Measurements from ENCODE around the gene APPL1. TPM values are rescaled to one million over a fixed set of nuclear protein-coding genes. Genes with fewer than 3 reads are reported as not detected.

APPL1 gene, protein sequence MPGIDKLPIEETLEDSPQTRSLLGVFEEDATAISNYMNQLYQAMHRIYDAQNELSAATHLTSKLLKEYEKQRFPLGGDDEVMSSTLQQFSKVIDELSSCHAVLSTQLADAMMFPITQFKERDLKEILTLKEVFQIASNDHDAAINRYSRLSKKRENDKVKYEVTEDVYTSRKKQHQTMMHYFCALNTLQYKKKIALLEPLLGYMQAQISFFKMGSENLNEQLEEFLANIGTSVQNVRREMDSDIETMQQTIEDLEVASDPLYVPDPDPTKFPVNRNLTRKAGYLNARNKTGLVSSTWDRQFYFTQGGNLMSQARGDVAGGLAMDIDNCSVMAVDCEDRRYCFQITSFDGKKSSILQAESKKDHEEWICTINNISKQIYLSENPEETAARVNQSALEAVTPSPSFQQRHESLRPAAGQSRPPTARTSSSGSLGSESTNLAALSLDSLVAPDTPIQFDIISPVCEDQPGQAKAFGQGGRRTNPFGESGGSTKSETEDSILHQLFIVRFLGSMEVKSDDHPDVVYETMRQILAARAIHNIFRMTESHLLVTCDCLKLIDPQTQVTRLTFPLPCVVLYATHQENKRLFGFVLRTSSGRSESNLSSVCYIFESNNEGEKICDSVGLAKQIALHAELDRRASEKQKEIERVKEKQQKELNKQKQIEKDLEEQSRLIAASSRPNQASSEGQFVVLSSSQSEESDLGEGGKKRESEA
- total RNA-seq, result 36.9 TPM

DNA sequence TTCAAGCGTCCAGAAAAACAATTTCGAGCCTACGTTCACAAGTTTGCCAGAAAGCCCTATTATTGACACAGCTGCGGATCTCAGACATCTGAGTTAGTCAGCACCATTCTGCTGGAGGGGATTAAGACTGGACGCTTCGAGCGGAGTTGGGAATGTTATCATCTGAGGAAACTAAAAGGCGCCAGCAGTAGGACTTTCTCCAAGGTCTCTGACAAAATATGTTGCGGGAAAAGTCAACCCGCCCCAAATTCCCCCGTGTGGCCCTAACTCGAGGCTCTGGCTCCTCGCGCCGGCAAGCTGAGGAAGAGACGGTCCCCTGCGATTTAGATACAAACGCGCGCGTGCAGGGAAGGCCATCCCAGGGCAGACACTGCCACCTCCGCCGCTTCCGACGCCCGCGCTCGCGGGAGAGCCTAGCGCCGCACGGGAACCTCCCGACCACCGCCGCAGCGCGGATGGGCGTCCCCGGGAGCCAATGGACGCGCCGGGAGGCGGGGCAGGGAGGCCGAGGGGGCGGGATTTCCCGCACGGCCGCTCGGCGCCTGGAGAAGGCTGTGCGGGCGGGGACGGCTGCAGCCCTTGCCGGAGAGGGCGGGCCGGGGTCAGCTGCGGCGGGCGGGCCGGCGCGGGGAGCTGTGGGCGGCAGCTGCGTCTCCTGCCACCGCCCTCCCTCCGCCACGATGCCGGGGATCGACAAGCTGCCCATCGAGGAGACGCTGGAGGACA, at the start of gene APPL1:
APPL1 (plus strand) TSS at position 526 of the 726 bp plus-strand sequence; CDS start at position 681, 155 bp downstream.
- peak; percentile 55 to 92 (median 92) for DNase-seq (ENCODE audit: low read depth in 2 of 3, low spot score in 2 of 3)

DNA sequence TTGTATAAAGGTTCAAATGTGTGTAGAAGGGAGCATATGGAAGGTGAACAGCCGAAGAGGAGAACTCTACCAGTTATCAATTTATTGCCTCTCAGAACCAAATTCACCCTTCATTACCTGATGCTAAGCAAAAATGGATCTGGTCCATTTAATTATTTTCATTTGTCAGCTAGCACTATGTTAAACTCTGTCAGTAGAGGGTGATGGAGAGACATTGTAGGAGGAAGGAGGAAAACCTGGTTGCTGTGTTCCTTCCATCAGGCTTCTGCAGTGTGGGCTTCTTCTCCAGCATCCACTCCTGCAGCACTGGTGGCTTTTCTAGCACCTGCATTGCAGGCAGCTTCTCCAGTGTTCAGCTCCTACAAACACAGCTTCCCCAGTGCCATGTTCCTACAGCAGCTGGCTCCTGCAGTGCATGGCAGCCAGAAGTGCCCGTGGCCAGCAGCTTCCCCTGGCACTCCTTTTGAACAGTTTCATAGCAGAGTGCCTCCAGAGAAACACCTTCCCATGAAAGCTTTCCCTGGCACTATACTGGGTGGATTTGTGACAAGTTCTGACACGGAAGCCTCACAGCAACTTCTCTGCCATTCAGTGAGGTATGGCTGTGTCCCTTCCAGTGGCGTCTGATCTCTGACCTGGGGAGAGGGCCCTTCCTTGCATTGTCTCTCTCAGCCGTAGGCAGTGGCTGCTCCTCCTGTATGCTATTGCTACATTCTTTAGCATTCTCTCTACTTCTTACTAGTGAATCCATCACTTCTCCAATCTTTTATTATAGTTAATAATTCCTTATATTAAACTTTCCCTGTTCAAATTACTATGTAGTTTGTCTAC, 47.7 kb upstream of the APPL1 start:
- peak in 2 of 3 donors; percentile 24 to 60 for DNase-seq (ENCODE audit: low read depth in 2 of 3, low spot score in 2 of 3)

DNA sequence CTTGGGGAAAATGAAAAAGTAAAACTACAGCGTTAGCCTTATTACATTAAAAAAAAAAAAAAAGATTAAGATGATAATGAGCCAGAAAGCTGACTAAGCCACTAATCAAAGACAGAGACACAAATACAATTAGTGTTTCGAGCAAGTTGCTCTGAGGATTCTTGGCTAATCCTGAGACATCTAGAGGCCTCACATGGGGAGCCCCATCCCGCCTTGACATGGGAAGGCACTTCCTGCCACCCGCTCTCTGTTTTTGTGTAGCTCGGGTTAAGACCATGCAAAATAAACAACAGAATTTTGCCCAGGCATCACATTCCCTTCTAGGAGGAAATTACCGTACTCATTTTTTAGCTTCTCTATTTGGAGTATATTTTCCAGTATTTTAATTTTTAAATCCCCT, 43.0 kb upstream of the APPL1 start:
- no peak for DNase-seq (ENCODE audit: low read depth in 2 of 3, low spot score in 2 of 3)

DNA sequence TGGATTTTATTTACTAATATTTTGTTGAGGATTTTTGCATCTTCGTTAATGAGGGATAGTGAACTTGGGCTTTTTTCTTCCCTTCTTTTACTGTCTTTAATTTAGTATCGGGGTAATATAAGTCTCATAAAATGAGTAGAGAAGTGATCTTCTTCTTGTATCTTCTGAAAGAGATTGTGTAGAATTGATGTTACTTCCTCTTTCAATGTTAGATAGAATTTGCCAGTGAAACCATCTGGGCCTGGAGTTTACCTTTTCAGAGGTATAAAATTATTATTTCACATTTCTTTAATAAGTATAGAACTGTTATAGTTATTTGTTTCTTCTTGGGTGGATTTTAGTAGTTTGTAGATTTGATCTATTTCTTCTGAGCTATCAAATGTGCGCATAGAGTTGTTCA, 35.5 kb upstream of the APPL1 start:
- no peak for DNase-seq (ENCODE audit: low read depth in 2 of 3, low spot score in 2 of 3)

DNA sequence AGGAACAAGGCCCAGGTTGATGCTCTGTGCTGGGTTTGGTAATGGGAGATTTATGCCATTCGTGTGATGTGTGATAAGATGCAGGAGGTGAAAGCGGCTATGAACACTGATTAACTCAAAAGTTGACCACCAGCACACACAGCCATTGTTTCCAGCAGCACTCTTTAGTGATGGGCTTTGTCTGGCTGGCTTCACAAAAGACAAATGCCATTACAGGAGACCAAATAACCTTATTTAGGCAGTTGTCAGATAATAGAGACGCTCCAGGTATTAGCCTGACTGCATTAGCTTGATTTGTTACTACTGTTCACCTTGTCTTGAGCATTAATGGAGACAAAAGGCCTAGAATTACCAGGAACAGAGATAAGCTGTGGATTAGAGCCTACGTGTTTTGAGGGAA, 32.9 kb upstream of the APPL1 start:
- DNase-seq (ENCODE audit: low read depth in 2 of 3, low spot score in 2 of 3), result no peak

DNA sequence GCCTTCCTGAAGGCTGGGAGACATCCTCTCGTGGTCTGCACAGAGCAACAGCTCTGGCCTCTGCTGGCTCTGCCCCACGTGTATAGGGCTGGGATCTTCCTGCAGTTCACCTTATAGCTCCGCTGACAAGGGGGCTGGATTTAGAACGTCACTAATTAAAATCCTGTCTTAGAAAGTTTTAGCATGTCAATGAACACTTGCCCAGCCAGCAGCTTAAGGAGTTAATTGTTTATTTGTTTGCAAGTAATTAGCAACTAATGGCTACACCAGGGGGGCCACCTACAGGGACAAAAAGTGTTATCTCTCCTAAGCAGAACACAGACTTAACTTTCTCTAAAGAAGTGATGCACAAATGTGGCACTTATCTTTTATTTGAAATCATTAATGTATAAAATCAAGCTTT, 27.6 kb upstream of the APPL1 start, which contains the start of gene HESX1:
HESX1 (minus strand) TSS at position 84 of the 403 bp plus-strand sequence; CDS start at position 24, 60 bp downstream.
- no peak for DNase-seq (ENCODE audit: low read depth in 2 of 3, low spot score in 2 of 3)

DNA sequence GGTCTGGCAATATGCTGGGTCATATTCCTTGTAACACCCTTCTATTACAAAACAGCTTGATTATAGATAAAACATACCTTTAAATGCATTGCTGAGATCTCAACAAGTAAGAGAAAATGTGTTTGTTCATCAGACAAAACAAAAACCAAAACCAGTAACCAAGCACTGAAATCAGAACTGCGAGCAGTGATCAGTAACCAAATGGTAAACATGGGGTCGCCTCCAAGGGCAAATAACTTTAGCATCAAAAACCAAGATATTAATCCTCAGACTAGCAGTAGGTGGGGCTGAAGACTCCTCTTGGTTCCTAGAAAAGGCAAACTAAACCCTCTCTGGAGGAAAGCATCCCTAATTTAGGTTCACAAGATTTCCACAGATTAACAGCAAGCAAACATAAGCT, 21.1 kb upstream of the APPL1 start:
- DNase-seq (ENCODE audit: low read depth in 2 of 3, low spot score in 2 of 3), result no peak

DNA sequence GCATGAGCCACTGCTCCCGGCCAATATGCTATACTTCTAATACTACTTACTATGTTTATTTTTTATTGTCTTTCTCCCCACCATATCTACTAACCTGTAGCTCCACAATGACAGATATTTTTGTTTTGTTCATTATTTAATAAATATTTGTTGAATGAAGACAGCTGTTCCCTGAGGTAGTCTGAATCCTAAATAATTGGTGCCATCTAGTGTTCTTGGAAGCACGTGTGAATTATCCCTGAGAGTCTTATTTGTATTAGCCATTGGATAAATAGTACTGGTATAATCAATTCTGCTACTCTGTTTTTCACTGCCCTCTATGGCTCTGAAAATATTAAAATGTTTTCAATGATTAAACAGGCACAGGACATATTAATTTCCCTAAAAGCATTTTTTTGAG, 5.6 kb upstream of the APPL1 start:
- DNase-seq (ENCODE audit: low read depth in 2 of 3, low spot score in 2 of 3), result no peak

DNA sequence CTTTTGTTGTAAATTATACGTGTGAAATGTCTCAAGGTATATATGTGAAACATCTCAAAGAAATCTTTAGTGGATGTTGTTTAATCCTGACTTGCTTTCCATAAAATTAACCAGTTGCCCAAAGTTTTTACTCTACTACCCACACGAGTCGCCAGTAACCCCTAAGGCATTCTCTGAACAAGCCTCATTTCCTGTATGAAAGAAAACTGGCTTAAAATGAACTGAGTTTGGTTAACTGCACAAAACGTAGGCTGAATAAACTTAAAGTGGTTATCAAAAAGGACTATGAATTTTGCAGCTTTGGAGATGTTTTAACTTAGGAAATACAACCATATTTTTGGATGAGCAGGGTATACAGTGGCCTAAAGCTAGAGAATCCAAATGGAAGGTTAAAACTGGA, 2.7 kb upstream of the APPL1 start:
- no peak for DNase-seq (ENCODE audit: low read depth in 2 of 3, low spot score in 2 of 3)

DNA sequence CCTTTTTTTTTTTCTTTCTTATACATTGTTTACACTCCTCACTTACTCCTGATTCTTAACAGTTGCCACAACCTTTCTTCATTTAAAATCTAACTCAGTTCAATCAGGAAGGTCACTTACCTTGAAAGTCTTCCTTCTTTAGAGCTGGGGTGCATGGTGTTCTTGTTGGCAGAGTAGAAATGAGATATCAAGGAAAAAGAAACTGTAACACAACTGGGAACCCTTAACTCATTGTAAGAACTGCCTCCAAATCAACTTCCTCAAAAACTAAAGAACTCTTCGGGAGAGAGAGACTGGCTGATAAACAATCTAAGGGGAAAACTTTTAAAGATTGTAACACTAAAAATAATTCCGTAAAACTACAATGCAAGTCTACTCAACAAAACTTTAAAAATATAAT, 1.4 kb upstream of the APPL1 start:
- peak in 1 of 3 donors; percentile 25 for DNase-seq (ENCODE audit: low read depth in 2 of 3, low spot score in 2 of 3)

DNA sequence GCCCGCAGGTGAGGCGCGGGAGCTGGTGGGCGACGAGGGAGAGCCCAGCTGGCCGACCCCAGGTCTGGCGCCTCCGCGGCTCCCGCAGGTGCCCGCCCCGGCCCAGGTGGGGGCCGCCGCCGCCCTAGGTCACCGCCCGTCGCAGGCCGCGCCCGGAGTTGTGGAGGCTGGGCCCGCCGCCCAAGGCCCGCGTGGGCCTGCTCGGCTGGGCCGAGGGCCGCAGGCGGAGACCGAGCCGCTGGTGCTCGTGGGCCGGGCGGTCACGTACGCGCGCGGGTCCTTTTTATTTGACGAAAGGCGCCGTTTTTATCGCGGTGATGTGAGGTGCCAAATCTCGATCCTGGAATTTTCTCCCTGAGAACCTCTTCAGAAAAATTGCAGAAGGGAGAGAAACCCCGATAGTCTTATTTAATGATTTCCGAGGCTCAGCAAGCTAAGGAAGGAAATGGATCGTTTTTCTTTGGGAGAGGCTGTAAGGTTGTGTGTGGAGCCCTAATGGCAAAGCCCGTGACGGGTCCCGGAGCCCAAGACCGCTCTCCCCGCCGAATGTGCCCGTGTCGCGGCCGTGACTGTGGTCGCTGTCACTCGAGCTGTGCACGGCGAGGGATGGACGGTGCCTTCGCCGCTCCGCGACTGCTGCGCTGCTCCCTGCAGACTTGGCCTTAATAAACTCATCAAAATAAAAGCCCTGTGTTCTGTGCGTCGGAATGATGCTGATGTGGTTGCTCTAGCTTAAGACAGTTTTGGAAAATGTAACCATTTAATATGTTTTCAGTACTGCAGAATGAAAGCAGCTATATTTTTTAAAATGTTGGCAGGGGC, 612 bp downstream of the APPL1 start:
- peak; percentile 17 to 58 (median 47) for DNase-seq (ENCODE audit: low read depth in 2 of 3, low spot score in 2 of 3)

DNA sequence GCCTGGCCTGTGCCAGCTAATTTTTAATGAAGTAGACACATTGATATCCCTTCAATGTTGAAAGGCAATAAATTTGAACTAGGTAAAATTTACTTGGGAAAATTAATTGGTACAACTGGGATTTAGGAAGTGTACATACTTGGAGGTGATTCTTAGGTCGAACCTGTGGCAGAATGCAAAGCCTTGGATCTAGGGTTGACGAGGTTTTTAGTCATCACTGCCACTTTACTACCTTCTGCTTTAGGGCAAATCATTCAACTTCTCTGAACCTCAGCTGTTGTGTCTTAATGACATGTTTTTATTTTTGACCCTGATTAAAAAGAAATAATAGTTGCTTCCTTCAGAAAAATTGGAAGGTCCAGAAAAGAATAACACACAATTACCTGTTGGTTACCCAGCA, 2.5 kb downstream of the APPL1 start:
- no peak for DNase-seq (ENCODE audit: low read depth in 2 of 3, low spot score in 2 of 3)

DNA sequence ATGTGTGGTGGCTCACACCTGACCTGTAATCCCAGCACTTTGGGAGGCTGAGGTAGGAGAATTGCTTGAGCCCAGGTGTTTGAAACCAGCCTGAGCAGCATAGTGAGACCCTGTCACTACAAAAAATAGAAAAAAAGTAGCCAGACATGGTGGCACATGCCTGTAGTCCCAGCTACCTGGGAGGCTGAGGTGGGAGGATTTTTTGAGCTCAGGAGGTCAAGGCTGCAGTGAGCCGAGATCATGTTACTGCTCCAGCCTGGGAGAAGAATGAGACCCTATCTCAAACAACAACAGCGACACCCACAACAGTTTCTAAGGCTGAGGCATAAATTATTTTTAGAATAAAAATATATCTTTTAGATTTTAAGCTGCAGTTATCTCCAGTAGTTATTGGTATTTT, 6.3 kb downstream of the APPL1 start:
- no peak for DNase-seq (ENCODE audit: low read depth in 2 of 3, low spot score in 2 of 3)

DNA sequence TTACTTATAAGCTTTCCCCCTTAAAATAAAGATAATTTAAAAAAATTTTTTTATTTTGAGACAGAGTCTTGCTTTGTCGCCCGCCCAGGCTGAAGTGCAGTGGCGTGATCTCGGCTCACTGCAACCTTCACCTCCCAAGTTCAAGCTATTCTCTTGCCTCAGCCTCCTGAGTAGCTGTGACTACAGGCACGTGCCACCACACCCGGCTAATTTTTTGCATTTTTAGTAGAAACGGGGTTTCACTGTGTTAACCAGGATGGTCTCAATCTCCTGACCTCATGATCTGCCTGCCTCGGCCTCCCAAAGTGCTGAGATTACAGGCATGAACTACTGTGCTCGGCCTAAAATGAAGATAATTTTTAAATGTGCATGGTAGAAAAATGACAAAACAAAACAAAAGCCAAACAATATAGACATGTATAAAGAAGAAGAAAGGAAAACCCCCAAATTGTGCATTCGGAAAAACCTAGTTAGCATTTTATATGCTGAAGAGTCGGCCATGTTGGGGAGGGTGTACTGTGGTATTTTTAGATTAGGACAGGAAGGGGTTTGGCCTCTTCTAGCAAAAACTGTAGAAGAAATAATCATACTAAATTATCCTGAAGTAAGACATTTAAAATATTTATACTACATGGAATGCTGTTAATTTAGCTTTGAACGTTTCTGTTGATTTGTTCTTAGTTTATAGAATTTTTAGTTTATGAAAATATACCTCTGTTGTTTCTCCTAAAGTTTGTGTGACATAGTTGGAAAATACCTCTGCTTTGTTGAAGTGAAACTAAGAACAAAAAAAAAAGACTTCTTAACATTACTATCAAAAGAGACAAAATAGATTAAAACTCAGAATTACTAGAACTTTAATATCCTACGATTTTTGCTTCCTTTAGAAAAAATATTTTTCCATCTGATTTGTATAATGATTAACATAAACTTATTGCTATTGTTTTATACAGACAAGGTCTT, 7.4 kb downstream of the APPL1 start:
- peak in 1 of 3 donors; percentile 9 for DNase-seq (ENCODE audit: low read depth in 2 of 3, low spot score in 2 of 3)

DNA sequence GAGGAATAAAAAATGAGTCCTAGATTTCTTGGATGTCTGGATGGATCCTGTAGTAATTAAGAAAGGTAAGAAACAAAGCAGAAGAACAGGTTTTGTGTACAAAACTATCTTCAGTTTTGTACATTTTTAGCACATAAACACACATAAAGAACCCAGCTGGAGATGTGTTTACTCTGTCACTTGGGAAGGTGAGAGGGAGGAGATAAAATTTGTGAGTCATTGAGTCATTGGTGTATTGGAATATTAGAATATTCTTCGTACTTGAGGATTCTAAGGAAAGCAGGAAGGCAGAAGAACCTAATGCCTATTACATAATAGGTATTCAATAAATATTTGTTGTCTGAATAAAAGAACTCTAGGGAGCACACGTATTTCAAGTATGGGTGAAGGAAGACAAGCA, 17.4 kb downstream of the APPL1 start:
- no peak for DNase-seq (ENCODE audit: low read depth in 2 of 3, low spot score in 2 of 3)

DNA sequence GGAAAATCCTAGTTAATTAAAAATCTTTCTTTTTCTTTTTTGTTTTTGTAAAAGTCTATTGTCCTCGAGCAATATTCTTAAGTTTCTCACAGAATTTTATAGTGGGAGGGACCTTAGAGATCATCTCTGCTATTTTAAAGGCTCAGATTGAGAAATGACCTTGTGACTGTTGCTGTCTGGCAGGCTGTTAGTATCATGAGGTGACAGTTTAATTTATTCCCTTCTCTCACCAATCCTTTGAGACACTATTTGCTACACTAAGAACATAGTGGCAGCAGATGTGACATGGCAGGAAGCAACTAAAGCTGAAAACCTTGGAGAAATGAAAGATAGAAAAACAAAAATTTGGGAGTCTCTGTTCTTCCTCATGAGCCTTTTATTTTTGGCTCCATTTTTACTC, 24.9 kb downstream of the APPL1 start:
- DNase-seq (ENCODE audit: low read depth in 2 of 3, low spot score in 2 of 3), result no peak

DNA sequence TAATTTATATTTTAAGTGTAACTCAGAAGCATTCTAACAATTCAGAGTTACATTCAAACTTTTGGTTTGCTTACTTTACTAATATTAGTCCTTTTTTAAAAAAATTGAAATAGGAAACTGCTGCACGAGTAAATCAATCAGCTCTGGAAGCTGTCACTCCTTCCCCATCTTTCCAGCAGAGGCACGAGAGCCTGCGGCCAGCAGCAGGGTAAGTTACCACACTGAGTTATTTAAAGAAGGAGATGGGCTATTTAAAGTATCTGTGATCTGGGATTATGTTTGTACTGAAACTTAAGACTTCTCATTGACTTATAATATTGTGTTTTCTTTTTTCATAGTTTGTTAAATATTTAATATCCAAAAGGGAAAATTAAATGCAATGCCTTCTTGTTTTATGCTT, 29.3 kb downstream of the APPL1 start:
- no peak for DNase-seq (ENCODE audit: low read depth in 2 of 3, low spot score in 2 of 3)

DNA sequence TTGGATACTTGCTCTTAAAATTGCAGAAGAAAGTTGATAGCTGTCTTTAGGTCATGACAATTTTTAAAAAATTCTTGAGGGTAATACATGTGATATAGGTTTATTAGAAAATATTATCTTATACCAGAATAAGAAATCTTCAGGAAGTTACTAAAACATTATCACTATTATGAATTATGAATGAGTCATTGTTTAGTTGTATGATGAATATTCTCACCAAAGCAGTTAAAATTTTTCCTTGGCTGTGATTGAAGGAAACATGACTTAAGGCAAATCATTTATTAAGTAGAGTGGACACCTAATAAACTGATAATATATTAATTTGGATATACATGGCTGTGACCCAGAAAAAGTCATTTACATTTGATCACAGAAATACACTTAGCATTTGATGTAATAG, 30.1 kb downstream of the APPL1 start:
- DNase-seq (ENCODE audit: low read depth in 2 of 3, low spot score in 2 of 3), result no peak
